Endothelial cell (in vitro differentiated cells): ENCODE results near the gene MET. TPM values are rescaled to one million over a fixed set of nuclear protein-coding genes. Genes with fewer than 3 reads are reported as not detected.

ENCODE experiments used
- DNase-seq: peaks from one replicate; pipeline ENCODE4 v3.0.0; 2021; ENCODE audit warnings: low spot score
- H3K27ac Mint-ChIP-seq: one replicate; pipeline ENCODE4 v1.8.0; 2021; ENCODE audit warnings: mixed read lengths, inconsistent platforms; ENCODE audit not compliant: unreplicated experiment
- H3K27me3 Mint-ChIP-seq: one replicate; pipeline ENCODE4 v1.8.0; 2021; ENCODE audit warnings: mild to moderate bottlenecking, moderate library complexity, mixed read lengths, inconsistent platforms; ENCODE audit not compliant: unreplicated experiment
- H3K36me3 Mint-ChIP-seq: one replicate; pipeline ENCODE4 v1.8.0; 2021; ENCODE audit warnings: mild to moderate bottlenecking, low read depth, mixed read lengths, inconsistent platforms; ENCODE audit not compliant: unreplicated experiment
- H3K4me1 Mint-ChIP-seq: one replicate; pipeline ENCODE4 v1.8.0; 2021; ENCODE audit warnings: mild to moderate bottlenecking, mixed read lengths, inconsistent platforms; ENCODE audit not compliant: unreplicated experiment
- H3K4me3 Mint-ChIP-seq: one replicate; pipeline ENCODE4 v1.8.0; 2021; ENCODE audit warnings: mild to moderate bottlenecking, mixed read lengths, inconsistent platforms; ENCODE audit not compliant: unreplicated experiment
- H3K9me3 Mint-ChIP-seq: one replicate; pipeline ENCODE4 v1.8.0; 2021; ENCODE audit warnings: mixed read lengths, inconsistent platforms; ENCODE audit not compliant: unreplicated experiment
- total RNA-seq: library from RNA; stranded (reverse); fragmentation: NEBNext Ultra II Directional; extraction: Animal tissue kit (Norgen Biotek cat#: 25700); gene quantifications from one replicate; pipeline ENCODE4 v1.2.1, GENCODE V29; 2021; ENCODE audit not compliant: unreplicated experiment
- TF ChIP-seq, protein P1 (sequence below): fragments of 200-600 bp; sonication (generic); IDR thresholded peaks from one replicate; pipeline ENCODE4 v1.5.0; 2021; ENCODE audit warnings: antibody characterized with exemption; ENCODE audit not compliant: unreplicated experiment

MET gene
- total RNA-seq, 1 donor from 2014 or later, result 35.1 TPM

DNA sequence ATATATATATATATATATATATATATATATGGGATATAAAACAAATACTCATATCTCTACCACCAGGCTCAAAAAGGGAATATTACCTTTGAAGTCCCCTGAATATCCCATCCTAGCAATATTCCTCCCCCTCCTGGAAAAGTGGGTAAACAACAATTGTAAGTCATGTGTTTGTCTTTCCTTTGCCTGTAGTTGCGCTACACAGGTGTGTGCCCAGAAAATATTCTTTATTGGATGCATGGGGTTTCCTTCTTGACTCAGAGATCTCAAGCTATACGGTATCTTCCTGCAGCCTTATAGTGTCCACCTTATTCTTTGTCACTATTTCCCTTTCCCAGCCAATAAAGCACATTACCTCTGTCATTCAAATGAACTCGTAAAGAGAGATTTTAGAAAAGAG lies 54.2 kb downstream of the MET start:
- no peak for DNase-seq
- no peak overlapping the region for H3K4me3 Mint-ChIP-seq
- no peaks in the 10 kb centered on the region for H3K9me3 Mint-ChIP-seq
- TF ChIP-seq, protein P1, sequence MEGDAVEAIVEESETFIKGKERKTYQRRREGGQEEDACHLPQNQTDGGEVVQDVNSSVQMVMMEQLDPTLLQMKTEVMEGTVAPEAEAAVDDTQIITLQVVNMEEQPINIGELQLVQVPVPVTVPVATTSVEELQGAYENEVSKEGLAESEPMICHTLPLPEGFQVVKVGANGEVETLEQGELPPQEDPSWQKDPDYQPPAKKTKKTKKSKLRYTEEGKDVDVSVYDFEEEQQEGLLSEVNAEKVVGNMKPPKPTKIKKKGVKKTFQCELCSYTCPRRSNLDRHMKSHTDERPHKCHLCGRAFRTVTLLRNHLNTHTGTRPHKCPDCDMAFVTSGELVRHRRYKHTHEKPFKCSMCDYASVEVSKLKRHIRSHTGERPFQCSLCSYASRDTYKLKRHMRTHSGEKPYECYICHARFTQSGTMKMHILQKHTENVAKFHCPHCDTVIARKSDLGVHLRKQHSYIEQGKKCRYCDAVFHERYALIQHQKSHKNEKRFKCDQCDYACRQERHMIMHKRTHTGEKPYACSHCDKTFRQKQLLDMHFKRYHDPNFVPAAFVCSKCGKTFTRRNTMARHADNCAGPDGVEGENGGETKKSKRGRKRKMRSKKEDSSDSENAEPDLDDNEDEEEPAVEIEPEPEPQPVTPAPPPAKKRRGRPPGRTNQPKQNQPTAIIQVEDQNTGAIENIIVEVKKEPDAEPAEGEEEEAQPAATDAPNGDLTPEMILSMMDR, result no peak
- peak overlapping the region; percentile 95 for H3K27ac Mint-ChIP-seq
- peaks cover 44% of the 10 kb centered on the region for H3K4me1 Mint-ChIP-seq
- peaks cover 2% of the 10 kb centered on the region for H3K36me3 Mint-ChIP-seq
- H3K27me3 Mint-ChIP-seq, result peaks cover 1% of the 10 kb centered on the region

DNA sequence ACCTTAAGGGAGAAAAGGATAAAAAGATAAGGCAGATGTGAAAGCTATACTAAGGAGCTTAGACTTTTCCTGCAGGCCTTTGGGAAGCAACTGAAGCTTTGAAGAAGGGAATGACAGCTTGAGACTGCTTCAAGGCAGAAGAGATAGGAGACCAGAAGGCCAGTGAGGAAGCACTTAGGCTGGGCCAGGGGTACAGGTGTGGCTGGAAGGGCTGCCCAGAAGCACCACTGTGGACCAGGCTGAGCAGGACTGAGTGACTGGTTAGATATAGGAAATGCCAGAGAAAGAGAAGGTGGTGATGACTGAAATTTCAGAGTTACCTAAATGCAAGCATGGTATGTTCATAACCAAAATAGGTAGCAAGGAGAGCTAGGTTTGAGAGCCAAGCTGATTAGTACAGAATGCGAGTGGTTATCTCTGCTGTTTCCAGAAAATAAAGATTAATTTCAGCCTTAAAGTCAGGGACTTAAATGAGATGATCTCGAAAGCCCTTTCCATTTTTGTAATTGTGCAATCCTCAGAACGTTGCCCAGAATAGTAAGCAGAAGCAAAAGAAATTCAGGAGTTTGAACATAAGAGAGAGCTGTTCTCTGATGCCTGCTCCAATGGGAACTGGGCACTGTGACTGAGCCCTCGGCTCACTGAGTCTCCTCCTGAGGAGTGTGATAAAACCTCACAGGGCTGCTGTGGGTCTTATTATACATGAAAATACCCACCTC lies 54.9 kb downstream of the MET start:
- Mint-ChIP-seq H3K27me3 (peaks cover 1% of the 10 kb centered on the region), H3K36me3 (peaks cover 2% of the 10 kb centered on the region), H3K4me1 (peaks cover 44% of the 10 kb centered on the region), H3K4me3 (no peak overlapping the region), H3K9me3 (no peaks in the 10 kb centered on the region), H3K27ac (peak overlapping the region; percentile 95)
- TF ChIP-seq, protein P1, result no peak
- no peak for DNase-seq

- Mint-ChIP-seq H3K36me3 (peaks cover 2% of the 10 kb centered on the region), H3K4me1 (peaks cover 44% of the 10 kb centered on the region), H3K4me3 (no peak overlapping the region), H3K9me3 (no peaks in the 10 kb centered on the region), H3K27ac (peak overlapping the region; percentile 95), H3K27me3 (peaks cover 1% of the 10 kb centered on the region)
- DNase-seq, result no peak
- TF ChIP-seq, protein P1, result no peak
These were observed 55.5 kb downstream of the MET start for GRCh38 chr7:116727432-116728009.

GRCh38 chr7:116728413-116728812 lies 56.4 kb downstream of the MET start:
- TF ChIP-seq, protein P1, result no peak
- no peaks in the 10 kb centered on the region for H3K9me3 Mint-ChIP-seq
- DNase-seq, result no peak
- H3K27me3 Mint-ChIP-seq, result peaks cover 1% of the 10 kb centered on the region
- no peak overlapping the region for H3K4me3 Mint-ChIP-seq
- peaks cover 50% of the 10 kb centered on the region for H3K4me1 Mint-ChIP-seq
- H3K36me3 Mint-ChIP-seq, result peaks cover 2% of the 10 kb centered on the region
- H3K27ac Mint-ChIP-seq, result no peak overlapping the region
